HG02981 (cell line): ENCODE measurements around the gene TACC2.
"Not testable (repeated sequence)": the region's sequence is repeated elsewhere in the genome, so short reads cannot be mapped to it uniquely, and the experiment has no call there.

ENCODE experiments used
- ATAC-seq: cut with Tn5 transposase; IDR thresholded peaks from one replicate; pipeline ENCODE4 v1.9.1; 2021; ENCODE audit warnings: mild to moderate bottlenecking, moderate library complexity; ENCODE audit not compliant: unreplicated experiment

The TACC2 gene

GRCh38 chr10:122188706-122189105, 199.7 kb downstream of the TACC2 start:
- no peak for ATAC-seq

GRCh38 chr10:122189185-122189584, 200.2 kb downstream of the TACC2 start:
- no peak for ATAC-seq

- ATAC-seq: no peak
Observed at GRCh38 chr10:122190176-122190943, 201.4 kb downstream of the TACC2 start.

GRCh38 chr10:122191936-122192541, 203.1 kb downstream of the TACC2 start:
- no peak for ATAC-seq

GRCh38 chr10:122194251-122194650, 205.3 kb downstream of the TACC2 start:
- ATAC-seq: no peak

- ATAC-seq: no peak
Observed at GRCh38 chr10:122196218-122196617, 207.3 kb downstream of the TACC2 start.

GRCh38 chr10:122197611-122198222, 208.8 kb downstream of the TACC2 start:
- no peak for ATAC-seq

- ATAC-seq: no peak
Observed at GRCh38 chr10:122198631-122199030, 209.7 kb downstream of the TACC2 start.

GRCh38 chr10:122199070-122199469, 210.1 kb downstream of the TACC2 start:
- no peak for ATAC-seq

- no peak for ATAC-seq
Observed at GRCh38 chr10:122199689-122200088, 210.7 kb downstream of the TACC2 start.

- no peak for ATAC-seq
Observed at GRCh38 chr10:122201401-122201800, 212.4 kb downstream of the TACC2 start.

- ATAC-seq: not testable (repeated sequence)
Observed at GRCh38 chr10:122203180-122203579, 214.2 kb downstream of the TACC2 start.

- ATAC-seq: no peak
Observed at GRCh38 chr10:122204691-122205489, 215.9 kb downstream of the TACC2 start.

GRCh38 chr10:122206471-122207065, 217.6 kb downstream of the TACC2 start:
- no peak for ATAC-seq

- no peak for ATAC-seq
Observed at GRCh38 chr10:122207163-122207562, 218.2 kb downstream of the TACC2 start.

- ATAC-seq: no peak
Observed at GRCh38 chr10:122207596-122207995, 218.6 kb downstream of the TACC2 start.

GRCh38 chr10:122208571-122209430, 219.8 kb downstream of the TACC2 start:
- ATAC-seq: no peak

GRCh38 chr10:122210481-122211265, 221.7 kb downstream of the TACC2 start:
- no peak for ATAC-seq

GRCh38 chr10:122213364-122213763, 224.4 kb downstream of the TACC2 start:
- no peak for ATAC-seq
